ENCODE measurements around the gene CAMP.
"Not testable (repeated sequence)": the region's sequence is repeated elsewhere in the genome, so short reads cannot be mapped to it uniquely, and the experiment has no call there.

Gene CAMP

DNA sequence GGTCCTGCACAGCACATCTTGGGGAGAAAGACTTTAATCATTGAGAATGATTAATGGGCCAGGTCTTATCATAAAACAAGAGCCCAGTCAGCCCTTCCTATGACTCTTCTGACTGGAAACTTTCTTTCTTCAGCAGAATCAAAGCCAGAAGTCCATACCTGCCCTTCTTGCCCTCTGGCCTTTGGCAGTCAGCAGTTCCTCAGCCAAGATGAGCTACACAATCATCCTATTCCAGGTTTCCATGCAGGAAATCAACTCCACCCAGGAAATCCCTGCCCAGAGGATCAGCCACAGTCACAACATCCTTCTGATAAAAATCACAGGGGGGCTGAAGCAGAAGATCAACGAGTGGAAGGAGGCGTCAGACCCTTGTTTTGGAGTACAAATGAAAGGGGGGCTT is 44.5 kb downstream of the CAMP start:
- no peak for DNase-seq (ENCODE audit: low read depth)

DNA sequence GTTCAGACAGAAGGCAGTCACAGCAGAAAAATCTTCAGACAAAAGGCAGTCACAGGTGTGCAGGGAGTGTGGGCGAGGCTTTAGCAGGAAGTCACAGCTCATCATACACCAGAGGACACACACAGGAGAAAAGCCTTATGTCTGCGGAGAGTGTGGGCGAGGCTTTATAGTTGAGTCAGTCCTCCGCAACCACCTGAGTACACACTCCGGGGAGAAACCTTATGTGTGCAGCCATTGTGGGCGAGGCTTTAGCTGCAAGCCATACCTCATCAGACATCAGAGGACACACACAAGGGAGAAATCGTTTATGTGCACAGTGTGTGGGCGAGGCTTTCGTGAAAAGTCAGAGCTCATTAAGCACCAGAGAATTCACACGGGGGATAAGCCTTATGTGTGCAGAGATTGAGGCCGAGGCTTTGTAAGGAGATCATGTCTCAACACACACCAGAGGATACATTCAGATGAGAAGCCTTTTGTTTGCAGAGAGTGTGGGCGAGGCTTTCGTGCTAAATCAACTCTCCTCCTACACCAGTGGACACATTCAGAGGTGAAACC is 45.2 kb downstream of the CAMP start:
- peak; percentile 44 for DNase-seq (ENCODE audit: low read depth)

- DNase-seq (ENCODE audit: low read depth) = no peak
Observed at GRCh38 chr3:48268936-48269561, 45.8 kb downstream of the CAMP start.

DNA sequence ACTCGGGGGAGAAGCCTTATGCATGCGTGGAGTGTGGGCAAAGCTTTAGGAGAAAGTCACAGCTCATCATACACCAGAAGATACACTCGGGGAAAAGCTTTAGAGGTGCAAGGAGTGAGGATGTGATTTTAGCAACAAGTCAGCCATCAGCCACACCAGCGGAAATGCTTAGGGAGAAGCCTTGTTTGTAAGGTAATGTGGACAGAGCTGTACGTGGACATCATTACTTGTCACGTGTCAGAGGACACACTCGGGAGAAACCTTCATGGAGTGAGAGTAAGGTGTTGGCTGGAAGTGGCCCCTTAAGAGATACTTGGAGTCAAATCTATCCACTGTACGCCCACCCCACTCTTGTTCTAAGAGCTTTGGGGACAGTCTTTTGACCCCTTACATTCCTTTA is 46.3 kb downstream of the CAMP start:
- DNase-seq (ENCODE audit: low read depth) = no peak

- no peak for DNase-seq (ENCODE audit: low read depth)
Observed at GRCh38 chr3:48270306-48270705, 47.0 kb downstream of the CAMP start.

DNA sequence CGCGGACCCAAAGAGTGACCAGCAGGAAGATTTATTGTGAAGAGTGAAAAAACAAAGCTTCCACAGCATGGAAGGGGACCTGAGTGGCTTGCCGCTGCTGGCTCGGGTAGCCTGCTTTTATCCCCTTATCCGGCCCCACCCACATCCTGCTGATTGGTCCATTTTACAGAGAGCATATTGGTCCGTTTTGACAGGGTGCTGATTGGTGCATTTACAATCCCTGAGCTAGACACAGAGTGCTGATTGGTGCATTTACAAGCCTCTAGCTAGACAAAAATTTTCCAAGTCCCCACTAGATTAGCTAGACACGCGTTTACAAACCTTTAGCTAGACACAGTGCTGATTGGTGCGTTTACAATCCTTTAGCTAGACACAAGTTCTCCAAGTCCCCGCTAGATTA is 47.9 kb downstream of the CAMP start:
- DNase-seq (ENCODE audit: low read depth) = not testable (repeated sequence)

DNA sequence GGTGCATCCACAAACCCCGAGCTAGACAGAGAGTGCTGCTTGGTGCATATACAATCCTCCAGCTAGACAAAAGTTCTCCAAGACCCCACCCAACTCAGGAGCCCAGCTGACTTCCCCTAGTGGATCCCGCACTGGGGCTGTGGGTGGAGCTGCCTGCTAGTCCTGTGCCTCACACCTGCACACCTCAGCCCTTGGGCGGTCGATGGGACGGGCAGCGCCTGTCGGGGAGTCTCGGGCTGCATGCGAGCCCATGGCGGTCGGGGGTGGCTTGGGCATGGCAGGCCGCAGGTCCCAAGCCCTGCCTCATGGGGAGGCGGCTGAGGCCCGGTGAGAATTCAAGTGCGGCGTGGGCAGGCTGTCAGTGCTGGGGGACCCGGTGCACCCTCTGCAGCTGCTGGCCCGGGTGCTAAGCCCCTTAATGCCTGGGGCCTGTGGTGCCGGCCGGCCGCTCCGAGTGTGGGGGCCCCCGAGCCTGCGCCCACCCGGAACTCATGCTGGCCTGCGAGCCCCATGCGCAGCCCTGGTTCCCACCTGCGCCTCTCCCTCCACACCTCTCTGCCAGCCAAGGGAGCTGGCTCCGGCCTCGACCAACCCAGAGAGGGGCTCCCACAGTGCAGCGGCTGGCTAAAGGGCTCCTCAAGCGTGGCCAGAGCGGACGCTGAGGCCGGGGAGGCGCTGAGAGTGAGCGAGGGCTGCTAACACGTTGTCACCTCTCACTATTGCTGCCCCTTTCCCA is 48.6 kb downstream of the CAMP start:
- no peak for DNase-seq (ENCODE audit: low read depth)

DNA sequence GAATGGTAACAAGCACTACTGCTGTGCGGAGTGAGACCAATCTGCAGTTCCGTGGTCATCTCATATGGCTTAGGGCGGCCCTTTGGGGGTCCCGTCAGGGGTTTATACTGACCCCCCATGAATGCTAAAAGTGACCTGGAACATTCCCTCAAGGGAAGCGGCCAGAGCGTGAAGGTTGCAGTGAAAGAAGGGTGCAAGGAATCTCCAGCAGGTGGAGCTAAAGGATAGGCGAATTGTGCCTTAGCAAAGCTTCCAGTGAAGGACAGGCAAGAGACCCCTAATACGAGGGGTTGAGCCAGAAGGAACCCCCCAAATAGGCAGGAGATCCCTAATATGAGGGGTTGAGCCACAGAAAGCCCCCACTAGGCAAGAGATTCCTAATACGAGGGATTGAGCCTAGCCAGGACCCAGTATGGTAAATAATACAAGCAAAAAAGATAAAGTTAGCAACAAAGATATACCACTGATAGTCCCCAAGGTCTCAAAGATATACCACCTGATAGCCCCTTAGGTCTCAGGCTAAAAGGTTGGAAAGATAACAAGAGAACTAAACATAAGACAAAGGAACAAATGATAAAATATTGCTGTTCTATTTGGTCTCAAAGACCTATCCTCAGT is 50.4 kb downstream of the CAMP start:
- peak; percentile 22 for DNase-seq (ENCODE audit: low read depth)

DNA sequence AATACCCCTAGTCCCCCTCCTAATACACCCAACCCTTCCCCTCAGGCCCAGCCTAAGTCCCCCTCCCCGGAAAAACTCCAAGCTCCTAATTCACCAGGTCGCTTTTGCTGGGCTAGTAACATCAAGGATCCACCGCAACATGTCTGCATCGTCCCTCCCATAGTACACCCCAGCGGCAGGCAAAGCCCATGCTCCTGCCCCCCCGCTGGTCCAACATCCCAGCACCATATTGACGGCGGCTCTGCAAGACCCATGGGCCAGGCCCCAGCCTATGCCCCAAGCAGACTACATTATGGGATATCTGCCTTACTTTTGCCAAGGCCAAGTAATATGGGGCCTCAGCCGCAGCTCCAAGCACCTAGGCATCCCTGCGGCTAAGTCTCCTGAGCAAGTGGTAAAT is 51.2 kb downstream of the CAMP start:
- DNase-seq (ENCODE audit: low read depth) = no peak

Data from stimulated activated CD8-positive, alpha-beta memory T cell treated with anti-CD3 and anti-CD28 coated beads, Interleukin-15, amount 100 ng/mL, for 1 hour (primary cell).